Fibroblast of gingiva (primary cell): ENCODE data around the gene CCM2.
"Not testable (repeated sequence)": the region's sequence is repeated elsewhere in the genome, so short reads cannot be mapped to it uniquely, and the experiment has no call there.

ENCODE experiments used
- DNase-seq: peaks from one replicate; pipeline ENCODE4 v3.0.0-alpha.2; 2011; ENCODE audit warnings: low read depth

The CCM2 gene

GRCh38 chr7:45102785-45103712 is 103.0 kb downstream of the CCM2 start:
- DNase-seq = no peak

GRCh38 chr7:45103958-45104843 is 104.2 kb downstream of the CCM2 start:
- no peak for DNase-seq

- DNase-seq = no peak
These were observed 105.0 kb downstream of the CCM2 start for GRCh38 chr7:45104844-45105587.

GRCh38 chr7:45105588-45106188 is 105.7 kb downstream of the CCM2 start:
- DNase-seq = no peak

- DNase-seq = no peak
These were observed 106.8 kb downstream of the CCM2 start for GRCh38 chr7:45106820-45107219.

- DNase-seq = no peak
These were observed 107.4 kb downstream of the CCM2 start for GRCh38 chr7:45107356-45107755.

GRCh38 chr7:45108863-45109262 is 108.9 kb downstream of the CCM2 start:
- no peak for DNase-seq

- peak; percentile 90 for DNase-seq
These were observed 111.6 kb downstream of the CCM2 start, which contains the start of gene TBRG4 for GRCh38 chr7:45111298-45112223. Gene TBRG4, minus strand, starts transcription at chr7:45111697. Its CDS starts 2,460 bp downstream, at chr7:45109237.

- DNase-seq = no peak
These were observed 112.6 kb downstream of the CCM2 start for GRCh38 chr7:45112648-45113047.

- DNase-seq = not testable (repeated sequence)
These were observed 114.3 kb downstream of the CCM2 start for GRCh38 chr7:45114257-45114656.

- DNase-seq = no peak
These were observed 114.9 kb downstream of the CCM2 start for GRCh38 chr7:45114926-45115325.

- DNase-seq = no peak
These were observed 116.0 kb downstream of the CCM2 start for GRCh38 chr7:45116048-45116447.

GRCh38 chr7:45117582-45117981 is 117.6 kb downstream of the CCM2 start:
- DNase-seq = no peak

- DNase-seq = no peak
These were observed 118.3 kb downstream of the CCM2 start for GRCh38 chr7:45118292-45118691.

GRCh38 chr7:45118889-45119331 is 118.9 kb downstream of the CCM2 start:
- no peak for DNase-seq

GRCh38 chr7:45119550-45119949 is 119.5 kb downstream of the CCM2 start:
- DNase-seq = no peak

- DNase-seq = no peak
These were observed 123.2 kb downstream of the CCM2 start for GRCh38 chr7:45122975-45123860.

GRCh38 chr7:45123913-45124710 is 124.1 kb downstream of the CCM2 start:
- DNase-seq = no peak
